ENCODE measurements around the gene ERLEC1.
A peak's percentile ranks its signal among the peaks of the same experiment; 100 is the strongest.
"Not testable (repeated sequence)": the region's sequence is repeated elsewhere in the genome, so short reads cannot be mapped to it uniquely, and the experiment has no call there.

ERLEC1 gene

GRCh38 chr2:53786705-53787613, at the start of gene ERLEC1, which contains the start of gene ASB3:
ERLEC1 (plus strand) TSS chr2:53787044; CDS start chr2:53787211, 167 bp downstream.
ASB3 (minus strand) TSS chr2:53786953; CDS start chr2:53765572, 21,381 bp downstream.
- peak; percentile 74 to 85 (median 74) for DNase-seq (ENCODE audit: low read depth in 3 of 3)

- no peak for DNase-seq (ENCODE audit: low read depth in 3 of 3)
Measured at GRCh38 chr2:53737091-53737490, 49.8 kb upstream of the ERLEC1 start.

GRCh38 chr2:53739032-53739431, 47.8 kb upstream of the ERLEC1 start:
- DNase-seq (ENCODE audit: low read depth in 3 of 3): no peak

GRCh38 chr2:53740170-53740569, 46.7 kb upstream of the ERLEC1 start:
- DNase-seq (ENCODE audit: low read depth in 3 of 3): no peak

GRCh38 chr2:53744395-53745065, 42.3 kb upstream of the ERLEC1 start:
- DNase-seq (ENCODE audit: low read depth in 3 of 3): no peak

- DNase-seq (ENCODE audit: low read depth in 3 of 3): no peak
Measured at GRCh38 chr2:53750041-53750768, 36.6 kb upstream of the ERLEC1 start.

- no peak for DNase-seq (ENCODE audit: low read depth in 3 of 3)
Measured at GRCh38 chr2:53751728-53752127, 35.1 kb upstream of the ERLEC1 start.

- DNase-seq (ENCODE audit: low read depth in 3 of 3): no peak
Measured at GRCh38 chr2:53752385-53752784, 34.5 kb upstream of the ERLEC1 start.

GRCh38 chr2:53753041-53753440, 33.8 kb upstream of the ERLEC1 start:
- no peak for DNase-seq (ENCODE audit: low read depth in 3 of 3)

- DNase-seq (ENCODE audit: low read depth in 3 of 3): no peak
Measured at GRCh38 chr2:53755121-53755520, 31.7 kb upstream of the ERLEC1 start.

GRCh38 chr2:53756644-53757043, 30.2 kb upstream of the ERLEC1 start:
- no peak for DNase-seq (ENCODE audit: low read depth in 3 of 3)

- not testable (repeated sequence) for DNase-seq (ENCODE audit: low read depth in 3 of 3)
Measured at GRCh38 chr2:53757206-53757605, 29.6 kb upstream of the ERLEC1 start.

- DNase-seq (ENCODE audit: low read depth in 3 of 3): no peak
Measured at GRCh38 chr2:53765767-53766166, 21.1 kb upstream of the ERLEC1 start.

GRCh38 chr2:53767405-53768241, 19.2 kb upstream of the ERLEC1 start, which contains the start of gene CHAC2:
CHAC2 (plus strand) TSS chr2:53767804; CDS start chr2:53767887, 83 bp downstream.
- peak; percentile 70 to 86 (median 73) for DNase-seq (ENCODE audit: low read depth in 3 of 3)

GRCh38 chr2:53768242-53768542, 18.7 kb upstream of the ERLEC1 start:
- DNase-seq (ENCODE audit: low read depth in 3 of 3): no peak

GRCh38 chr2:53769318-53769945, 17.4 kb upstream of the ERLEC1 start:
- no peak for DNase-seq (ENCODE audit: low read depth in 3 of 3)

- DNase-seq (ENCODE audit: low read depth in 3 of 3): no peak
Measured at GRCh38 chr2:53770264-53770663, 16.6 kb upstream of the ERLEC1 start.

- DNase-seq (ENCODE audit: low read depth in 3 of 3): no peak
Measured at GRCh38 chr2:53777134-53777533, 9.7 kb upstream of the ERLEC1 start.

- no peak for DNase-seq (ENCODE audit: low read depth in 3 of 3)
Measured at GRCh38 chr2:53778536-53779162, 8.2 kb upstream of the ERLEC1 start.

GRCh38 chr2:53780056-53780455, 6.8 kb upstream of the ERLEC1 start:
- no peak for DNase-seq (ENCODE audit: low read depth in 3 of 3)

Measured in stimulated activated CD4-positive, alpha-beta T cell treated with anti-CD3 and anti-CD28 coated beads, TNF-alpha, amount 100 ng/mL, for 24 hours (primary cell).